Lung (tissue), 12 donors: ENCODE measurements around the gene TCEA2. TPM values are rescaled to one million over a fixed set of nuclear protein-coding genes. Genes with fewer than 3 reads are reported as not detected.

Source experiments
- ATAC-seq: fragments of 200-7000 bp; cut with Tn5 transposase; one replicate; pipeline ENCODE4 v1.9.1; 2020; ENCODE audit warnings: moderate number of reproducible peaks; ENCODE audit not compliant: insufficient read depth, low FRiP score
- DNase-seq, 3 donors: peaks; one replicate each; pipeline ENCODE4 v3.0.0-alpha.2; 2013 to 2017
- H3K27ac ChIP-seq, 2 donors: one replicate each; pipeline ENCODE4 v1.5.1; 2013; ENCODE audit warnings: mild to moderate bottlenecking in 2 of 2, moderate library complexity in 2 of 2, control low read depth in 1 of 2, inconsistent platforms in 1 of 2, low read depth in 1 of 2, low read length in 1 of 2
- H3K27me3 ChIP-seq, 3 donors: one replicate each; pipeline ENCODE4 v1.5.1; 2013; ENCODE audit warnings: low read length in 2 of 3; ENCODE audit not compliant: control insufficient read depth in 3 of 3, insufficient read depth in 3 of 3
- H3K36me3 ChIP-seq, 4 donors: one replicate each; pipeline ENCODE4 v1.5.1; 2013; ENCODE audit warnings: low read length in 4 of 4, mild to moderate bottlenecking in 1 of 4, moderate library complexity in 1 of 4; ENCODE audit not compliant: control insufficient read depth in 4 of 4, insufficient read depth in 4 of 4
- H3K4me1 ChIP-seq, 5 donors: one replicate each; pipeline ENCODE4 v1.5.1; 2013; ENCODE audit warnings: low read length in 5 of 5, mild to moderate bottlenecking in 2 of 5, moderate library complexity in 1 of 5; ENCODE audit not compliant: control insufficient read depth in 5 of 5, insufficient read depth in 5 of 5
- H3K4me3 ChIP-seq: one replicate; pipeline ENCODE4 v1.5.1; 2013; ENCODE audit warnings: mild to moderate bottlenecking, control low read depth, moderate library complexity
- H3K9ac ChIP-seq, 2 donors: one replicate each; pipeline ENCODE4 v1.5.1; 2013; ENCODE audit warnings: low read length in 2 of 2, control low read depth in 1 of 2; ENCODE audit not compliant: insufficient read depth in 1 of 2
- H3K9me3 ChIP-seq, 4 donors: one replicate each; pipeline ENCODE4 v1.5.1; 2013; ENCODE audit warnings: low read length in 3 of 4, mild to moderate bottlenecking in 1 of 4, moderate library complexity in 1 of 4; ENCODE audit not compliant: control insufficient read depth in 4 of 4, insufficient read depth in 3 of 4
- CTCF ChIP-seq: IDR thresholded peaks from 2 replicates; pipeline ENCODE4 v1.5.1; 2012; ENCODE audit warnings: mild to moderate bottlenecking; ENCODE audit errors: control extremely low read depth, extremely low read depth
- WGBS, 2 donors: extraction: QIAGEN DNeasy Blood & Tissue Kit; methylation state at CpG; one replicate each; pipeline ENCODE4 v1.1.7; 2013; 5-methylcytosine and 5-hydroxymethylcytosine counted together
- polyA plus RNA-seq, 2 donors: library from polyadenylated mRNA; stranded (reverse); fragments of 200-250 nt; gene quantifications; one replicate each; pipeline ENCODE4 v1.2.1, GENCODE V29; 2013
- total RNA-seq, 2 donors: library from RNA; depleted of rRNA in 1 of 2; stranded (reverse); fragments of >200 nt in 1 of 2; gene quantifications; one replicate each; pipeline ENCODE4 v1.2.1, GENCODE V29; 2014 to 2021
- donor health status: control.
- donor health status: control.
- donor health status: Bipolar disorder and iron deficiency.
- donor health status: healthy.
- donor health status: DM: yes; HTN: yes; CAD: no.

TCEA2 gene
- total and polyA plus RNA-seq, 4 donors: 18.3 to 32.9 (median 30.7) TPM

- ATAC-seq (no peak), DNase-seq (no peak)
- H3K4me3 ChIP-seq: no peak overlapping the region
- no peaks in the 10 kb centered on the region for H3K4me1 ChIP-seq
- H3K27me3 ChIP-seq: peaks cover under 1 to 37% (median 13%) of the 10 kb centered on the region in 3 donors
- TF ChIP-seq CTCF: no peak
- H3K27ac ChIP-seq: no peak overlapping the region
- no peak overlapping the region for H3K9ac ChIP-seq
- H3K36me3 ChIP-seq: no peaks in the 10 kb centered on the region
- H3K9me3 ChIP-seq: no peaks in the 10 kb centered on the region
- 61 to 76% methylated on average over 10 of the region's 10 CpGs for WGBS, 2 donors
Measured at GRCh38 chr20:64090165-64090564, 27.2 kb downstream of the TCEA2 start.

GRCh38 chr20:64091340-64091739, 28.3 kb downstream of the TCEA2 start:
- 71 to 87% methylated on average over 19 of the region's 19 CpGs for WGBS, 2 donors
- H3K4me1 ChIP-seq: no peaks in the 10 kb centered on the region
- no peak overlapping the region for H3K27ac ChIP-seq
- no peak overlapping the region for H3K4me3 ChIP-seq
- H3K36me3 ChIP-seq: no peaks in the 10 kb centered on the region
- ATAC-seq (no peak), DNase-seq (no peak)
- H3K9ac ChIP-seq: no peak overlapping the region
- peaks cover 0 to 27% (median 5%) of the 10 kb centered on the region in 3 donors for H3K27me3 ChIP-seq
- TF ChIP-seq CTCF: no peak
- no peaks in the 10 kb centered on the region for H3K9me3 ChIP-seq

- H3K27ac ChIP-seq: no peak overlapping the region
- H3K9ac ChIP-seq: no peak overlapping the region
- no peak for DNase-seq
- peaks cover 0 to 25% (median 5%) of the 10 kb centered on the region in 3 donors for H3K27me3 ChIP-seq
- no peaks in the 10 kb centered on the region for H3K36me3 ChIP-seq
- no peak for TF ChIP-seq CTCF
- ATAC-seq: no peak
- WGBS, 2 donors: 26 to 60% methylated on average over 16 of the region's 16 CpGs
- no peaks in the 10 kb centered on the region for H3K9me3 ChIP-seq
- H3K4me1 ChIP-seq: no peaks in the 10 kb centered on the region
- H3K4me3 ChIP-seq: no peak overlapping the region
Measured at GRCh38 chr20:64091770-64092169, 28.8 kb downstream of the TCEA2 start.
